Activated T-cell treated with anti-CD3 and anti-CD28 coated beads for 4 hours (primary cell): ENCODE results near the gene DOCK3.
A peak's percentile ranks its signal among the peaks of the same experiment; 100 is the strongest.
"Not testable (repeated sequence)": the region's sequence is repeated elsewhere in the genome, so short reads cannot be mapped to it uniquely, and the experiment has no call there.

Experiments used
- DNase-seq: peaks from one replicate; pipeline ENCODE4 v3.0.0-alpha.2; 2020

The DOCK3 gene

DNA sequence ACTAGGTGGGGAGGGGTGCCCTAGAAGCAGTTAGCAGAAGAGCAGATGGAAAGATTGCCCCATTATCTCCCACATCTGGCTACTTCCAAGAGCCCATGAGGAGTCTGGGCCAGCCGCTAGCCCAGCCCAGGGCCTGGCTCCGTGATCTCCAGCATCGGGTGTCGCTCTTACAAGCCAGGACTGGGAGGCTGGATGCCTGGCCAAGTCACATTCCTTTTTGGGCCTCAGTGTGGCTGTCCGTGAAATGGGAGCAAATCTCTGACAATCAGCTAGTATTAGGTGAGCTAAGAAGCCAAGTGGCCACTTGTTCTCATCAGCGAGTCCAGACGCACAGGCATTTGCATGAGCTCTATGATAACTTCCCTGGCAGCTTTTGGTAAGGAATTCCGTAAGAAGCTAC is 23.3 kb upstream of the DOCK3 start:
- no peak for DNase-seq

- DNase-seq: no peak
These were observed 22.7 kb upstream of the DOCK3 start for GRCh38 chr3:50651920-50652529.

DNA sequence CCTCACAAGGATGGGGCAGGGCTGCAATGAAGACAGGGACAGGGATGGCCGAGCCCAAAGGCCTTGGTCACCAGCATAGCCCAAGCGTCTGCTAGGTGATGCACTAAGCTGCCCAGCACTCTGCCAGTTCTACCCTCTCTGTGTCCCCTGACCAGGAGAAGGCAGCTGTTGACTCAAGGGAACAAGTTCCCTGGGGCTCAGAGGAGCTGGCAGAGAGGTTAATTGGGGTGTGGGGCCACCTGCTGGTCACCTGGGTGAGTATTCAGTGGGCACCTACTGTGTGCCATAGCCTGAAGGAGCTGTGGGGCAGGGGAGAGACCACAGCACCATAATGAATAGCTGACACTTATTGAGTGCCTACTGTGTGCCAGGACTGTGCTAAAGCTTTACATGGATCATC is 22.0 kb upstream of the DOCK3 start:
- DNase-seq: peak; percentile 38

DNA sequence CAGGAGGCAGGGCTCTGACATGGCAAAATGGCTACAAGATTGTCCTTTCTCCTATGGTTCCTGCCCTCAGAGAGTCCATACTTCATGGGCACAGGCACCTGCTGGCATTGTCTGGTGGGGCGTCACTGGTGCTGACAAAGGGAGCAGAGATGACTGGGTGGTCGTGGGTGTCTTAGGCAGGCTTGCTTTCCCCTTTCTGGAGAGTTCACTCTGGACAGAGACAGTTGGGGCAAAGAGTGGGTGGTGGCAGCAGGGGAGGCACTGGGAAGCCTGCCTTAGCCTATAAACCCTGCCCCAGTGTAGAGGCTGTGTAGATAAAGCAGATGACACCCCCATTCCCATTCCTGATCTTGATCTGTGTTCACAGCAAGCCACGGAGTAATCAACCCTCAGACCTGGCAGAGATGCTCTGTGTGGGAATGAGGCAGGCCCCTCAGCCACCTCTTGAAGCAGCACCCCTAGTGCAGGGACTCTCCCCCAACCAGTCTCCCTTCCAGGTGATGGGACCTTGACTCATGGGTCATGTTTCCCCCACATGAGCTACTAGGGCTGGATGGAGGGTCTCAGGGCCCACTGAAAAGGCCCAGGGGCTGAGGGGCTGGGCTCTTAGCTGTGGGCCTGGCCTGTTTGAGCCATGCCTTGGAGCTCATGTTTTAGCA is 20.7 kb upstream of the DOCK3 start:
- DNase-seq: no peak

DNA sequence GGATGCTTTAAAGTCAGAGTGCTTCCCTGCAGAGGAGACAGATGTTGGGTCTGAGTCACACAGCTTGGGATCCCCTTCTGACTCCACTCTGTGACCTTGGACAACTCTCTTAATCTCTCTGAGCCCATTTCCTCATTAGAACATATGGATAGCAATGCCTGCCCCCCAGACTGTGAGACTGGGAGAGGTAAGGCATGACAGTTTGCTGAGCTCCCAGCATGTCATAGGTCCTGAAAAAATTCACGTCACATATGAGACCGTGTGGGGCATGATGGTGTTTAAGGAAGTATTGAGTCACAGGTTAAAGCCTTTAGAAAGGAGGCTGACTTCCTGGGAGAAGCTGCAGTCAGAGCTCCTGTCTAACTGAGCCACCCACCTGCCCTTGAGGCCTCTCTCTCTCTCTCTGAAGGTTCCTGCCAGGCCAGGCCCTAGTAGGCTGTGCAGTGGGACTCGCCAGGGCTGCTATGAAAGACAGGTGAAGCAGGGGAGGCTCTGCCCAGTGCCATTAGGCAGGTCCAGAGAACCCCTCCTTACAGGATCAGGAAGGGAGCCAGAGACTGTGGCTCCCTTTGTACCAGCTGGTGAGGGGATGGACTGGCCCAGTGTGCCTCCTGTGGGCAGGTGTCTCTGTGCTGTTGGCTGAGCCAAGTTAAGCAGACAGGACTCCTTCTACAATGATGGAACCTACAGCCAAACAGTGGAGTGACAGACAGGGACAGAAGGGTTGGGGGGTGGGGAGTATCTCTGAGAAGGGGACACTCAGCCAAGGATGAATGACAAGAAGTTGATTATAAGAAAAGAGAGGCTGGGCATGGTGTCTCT is 19.5 kb upstream of the DOCK3 start:
- no peak for DNase-seq

DNA sequence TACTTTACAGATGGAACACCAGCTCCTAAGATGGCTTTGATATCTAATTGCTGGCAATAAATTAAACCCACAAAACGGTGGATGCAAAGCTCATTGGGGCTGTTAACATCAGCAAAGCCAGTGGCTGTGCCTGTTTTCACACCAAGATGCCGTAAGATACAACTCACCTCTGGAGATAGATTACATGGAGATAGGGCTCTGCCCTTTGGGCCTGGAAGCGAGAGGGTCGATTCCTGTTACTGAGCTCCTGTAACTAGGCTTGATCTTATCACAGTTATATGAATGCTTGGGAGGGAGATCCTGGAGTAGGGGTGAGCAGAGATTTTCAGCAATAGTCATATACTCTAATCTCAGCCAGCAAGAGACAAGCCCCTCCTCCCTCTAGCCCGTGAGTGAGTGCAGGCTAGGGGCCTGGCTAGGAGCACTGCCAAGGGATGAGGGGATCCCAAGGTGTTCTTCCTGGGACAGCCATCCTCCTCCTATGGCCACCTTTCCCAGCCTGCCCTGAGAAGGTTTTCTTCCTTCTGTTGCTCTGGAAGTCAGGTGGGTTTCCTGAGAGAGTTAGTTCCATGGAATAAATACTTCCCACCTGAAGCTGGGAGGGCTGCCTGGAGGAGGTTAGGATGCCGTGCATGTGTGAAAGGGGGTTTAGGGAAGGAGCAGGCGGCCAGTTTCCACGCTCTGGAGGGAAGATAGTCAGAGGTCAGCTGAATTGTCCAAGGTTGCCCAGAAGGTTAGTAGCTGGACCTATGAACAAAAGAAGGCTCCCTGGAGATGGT is 18.1 kb upstream of the DOCK3 start:
- no peak for DNase-seq

DNA sequence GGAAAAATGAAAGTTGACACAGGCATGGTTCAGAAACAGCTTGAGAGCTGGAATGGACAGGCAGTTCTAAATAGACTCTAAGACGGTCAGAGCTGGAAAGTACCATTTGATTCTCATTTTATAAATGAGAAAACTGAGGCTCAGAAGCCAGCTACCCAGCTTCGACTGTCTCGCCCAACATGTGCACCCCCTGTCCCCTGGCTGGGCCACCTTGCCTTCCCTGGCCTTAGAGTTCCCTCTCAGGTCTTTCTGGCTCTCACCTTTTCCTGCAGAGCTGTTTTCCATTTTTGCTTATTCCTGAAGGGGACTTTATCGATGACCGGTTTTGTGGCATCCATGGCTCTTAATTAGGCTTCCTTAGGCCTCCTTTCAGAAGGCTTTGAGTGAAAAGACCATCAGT is 17.3 kb upstream of the DOCK3 start:
- DNase-seq: no peak

DNA sequence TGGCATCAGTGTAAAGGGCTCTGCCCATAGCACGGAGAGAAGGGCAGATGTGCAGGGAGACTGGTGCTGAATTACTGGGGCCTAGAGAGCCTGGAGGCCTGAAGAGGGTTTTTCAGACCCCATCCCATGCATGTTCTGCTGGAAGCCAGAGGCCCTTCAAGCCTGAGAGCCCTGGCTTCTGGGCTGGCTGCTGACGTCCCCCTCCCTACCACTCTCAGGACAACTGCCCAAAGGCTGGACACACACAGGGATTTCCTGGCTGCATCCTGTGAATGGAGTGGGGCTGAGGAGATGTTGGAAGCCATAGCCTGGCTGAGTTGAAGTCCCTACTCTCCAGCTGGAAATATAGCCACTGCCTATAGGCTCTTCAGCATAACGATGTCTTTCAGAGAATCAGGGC is 16.9 kb upstream of the DOCK3 start:
- no peak for DNase-seq

DNA sequence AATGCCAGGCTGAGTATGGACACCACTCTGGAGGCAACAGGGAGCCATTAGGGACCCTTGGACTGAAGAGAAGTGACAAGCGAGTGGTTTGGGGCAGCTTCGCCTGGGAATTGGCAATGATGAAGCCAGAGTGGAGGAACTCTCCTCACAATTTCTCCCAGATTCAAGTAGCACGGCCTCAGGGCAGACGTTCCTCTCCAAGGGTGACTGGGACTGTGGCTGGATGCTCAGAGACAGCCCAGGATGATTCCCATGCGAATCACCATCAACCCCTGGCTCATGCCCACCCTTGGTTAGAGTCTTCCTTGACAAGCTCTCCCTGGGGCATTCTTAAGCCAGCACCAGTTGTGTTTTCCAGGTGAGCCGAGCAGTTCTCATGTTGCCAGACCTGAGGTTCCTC is 16.3 kb upstream of the DOCK3 start:
- no peak for DNase-seq

GRCh38 chr3:50658831-50659230 is 15.9 kb upstream of the DOCK3 start:
- no peak for DNase-seq

DNA sequence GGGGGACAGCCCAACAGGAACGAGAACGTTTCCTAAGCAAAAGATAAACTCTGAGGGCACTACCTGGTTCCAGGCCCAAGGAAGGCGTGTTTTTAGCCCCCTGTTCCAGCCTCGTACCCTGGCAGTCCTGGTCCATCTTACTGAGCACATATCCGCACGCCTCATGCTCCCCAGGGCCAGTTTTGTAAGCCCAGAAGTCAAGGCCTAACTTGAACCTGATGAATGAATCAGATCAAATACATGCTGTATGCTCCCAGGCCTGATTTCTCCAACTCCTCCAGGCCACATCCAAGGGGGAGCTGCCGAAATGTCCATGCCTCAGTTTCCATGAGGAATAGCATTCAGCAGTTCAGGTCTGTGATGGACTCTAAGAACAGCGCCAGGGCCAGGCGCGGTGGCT is 14.3 kb upstream of the DOCK3 start:
- no peak for DNase-seq

GRCh38 chr3:50661321-50661837 is 13.3 kb upstream of the DOCK3 start:
- DNase-seq: no peak

DNA sequence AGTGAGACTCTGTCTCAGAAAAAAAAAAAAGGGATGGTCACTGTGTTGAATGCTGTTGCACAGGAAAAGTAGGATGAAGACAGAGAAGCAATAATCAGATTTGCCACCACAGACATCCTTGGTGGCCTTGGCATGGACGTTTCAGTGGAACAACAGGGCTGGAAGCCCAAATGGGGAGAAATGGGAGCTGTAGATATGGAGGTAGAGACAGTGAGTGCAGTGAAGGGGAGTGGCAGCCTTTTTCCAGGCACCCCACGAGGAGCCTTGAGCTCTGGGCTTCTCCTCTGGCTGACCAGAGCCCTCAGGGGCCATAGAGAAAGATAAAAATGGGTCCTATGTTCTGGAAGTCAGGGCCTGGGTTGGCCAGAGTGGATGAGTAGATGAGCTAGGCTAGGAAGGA is 12.3 kb upstream of the DOCK3 start:
- DNase-seq: no peak

DNA sequence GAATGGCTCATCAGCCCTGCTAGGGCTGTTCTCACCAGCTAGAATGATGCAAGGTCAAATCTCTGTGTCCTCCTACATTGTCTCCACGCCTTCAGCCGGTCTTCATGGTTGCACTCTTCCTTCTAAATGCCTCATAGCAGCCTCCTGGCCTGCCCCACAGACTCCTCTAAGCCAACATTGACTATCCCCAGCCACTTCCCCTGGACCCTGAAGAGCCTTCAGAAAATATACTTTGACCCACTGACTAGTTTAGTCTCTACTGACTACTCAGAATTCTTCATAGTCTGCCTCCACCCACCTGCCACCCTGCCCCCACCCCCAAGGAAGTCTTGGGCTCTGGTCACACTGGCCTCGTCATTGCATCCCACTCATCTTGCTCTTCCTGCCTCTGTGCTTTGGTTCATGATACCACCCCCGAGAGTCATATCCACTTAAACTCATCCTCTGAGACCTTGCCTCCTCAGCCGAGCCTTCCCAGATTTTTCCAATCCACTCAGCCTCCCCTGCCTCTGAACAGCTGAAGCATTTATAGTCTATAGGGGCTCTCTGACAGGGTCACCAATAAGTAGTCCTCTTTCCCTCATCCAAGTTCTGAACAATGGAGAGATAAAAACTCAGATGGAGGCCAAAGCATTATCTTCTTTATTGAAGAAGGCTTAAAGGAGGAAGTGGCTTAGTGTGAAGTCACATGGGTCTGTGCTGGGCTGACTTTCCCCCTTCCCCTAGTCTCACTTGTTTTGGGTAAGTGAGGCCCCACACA is 9.5 kb upstream of the DOCK3 start:
- DNase-seq: no peak

DNA sequence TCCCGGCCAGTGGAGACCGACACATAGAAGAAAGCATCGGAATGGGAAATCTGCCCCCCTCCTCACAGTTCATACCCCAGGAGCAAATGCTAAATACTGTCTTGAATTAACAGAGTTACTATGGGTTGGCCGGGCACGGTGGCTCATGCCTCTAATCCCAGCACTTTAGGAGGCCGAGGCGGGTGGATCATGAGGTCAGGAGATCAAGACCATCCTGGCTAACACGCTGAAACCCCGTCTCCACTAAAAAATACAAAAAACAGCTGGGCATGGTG is 8.9 kb upstream of the DOCK3 start:
- not testable (repeated sequence) for DNase-seq

DNA sequence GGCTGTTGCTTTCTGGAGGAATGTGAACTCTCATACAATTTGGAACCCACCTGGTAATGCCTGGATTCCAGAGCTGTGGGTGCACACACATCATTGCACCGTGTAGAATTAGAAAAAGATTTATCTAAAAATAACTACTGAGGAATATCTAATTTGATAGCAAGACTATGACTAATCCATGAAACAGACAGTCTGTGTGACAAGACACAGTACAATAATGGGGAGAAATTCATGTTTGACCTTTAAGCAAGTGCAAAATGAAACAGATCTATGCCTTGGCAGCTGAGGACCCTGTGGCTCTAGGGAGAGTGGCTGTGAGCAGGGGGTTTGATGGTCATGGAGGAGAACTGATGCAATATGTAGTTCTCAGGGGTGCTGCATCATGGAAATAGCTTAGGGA is 7.9 kb upstream of the DOCK3 start:
- DNase-seq: no peak

GRCh38 chr3:50671331-50671730 is 3.4 kb upstream of the DOCK3 start:
- DNase-seq: no peak

DNA sequence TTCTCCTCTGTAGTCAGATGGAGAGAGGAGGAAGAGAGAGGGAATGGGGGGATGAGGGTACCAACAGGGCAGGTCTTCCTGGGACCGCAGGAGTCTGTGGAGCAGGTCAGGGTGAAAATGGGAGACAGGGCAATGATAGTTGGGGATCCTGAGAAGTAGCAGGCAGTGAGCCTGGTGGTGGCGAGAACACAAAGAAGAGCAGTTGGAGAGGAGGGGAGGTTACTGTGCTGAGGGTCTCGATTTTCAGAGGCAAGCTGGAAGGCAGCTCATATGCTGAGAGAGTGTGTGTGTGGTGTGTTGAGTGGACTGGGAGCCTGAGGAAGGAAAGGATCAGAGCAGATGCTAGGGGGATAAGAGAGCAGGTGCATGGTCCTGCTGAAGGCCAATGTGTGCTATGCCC is 2.1 kb upstream of the DOCK3 start:
- DNase-seq: no peak

DNA sequence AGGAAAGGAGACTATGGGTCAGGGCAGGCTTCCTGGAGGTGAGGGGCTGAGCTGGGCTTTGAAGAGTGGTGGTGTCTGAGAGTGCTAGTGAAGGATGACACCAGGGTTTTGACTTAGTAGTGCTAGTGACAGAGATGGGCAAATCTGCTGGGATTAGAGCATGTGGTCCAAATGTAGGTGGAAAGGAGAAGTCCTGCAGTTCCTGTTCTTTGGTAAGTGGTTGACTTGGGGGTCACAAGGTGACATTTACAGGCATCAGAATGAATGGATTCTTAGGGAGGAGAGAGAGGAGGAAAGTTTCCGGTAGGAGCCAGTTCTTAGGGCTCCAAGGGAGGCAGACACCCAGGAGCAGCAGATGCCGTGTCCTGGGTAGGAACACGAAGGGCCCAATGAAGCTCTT is 796 bp upstream of the DOCK3 start:
- no peak for DNase-seq

DNA sequence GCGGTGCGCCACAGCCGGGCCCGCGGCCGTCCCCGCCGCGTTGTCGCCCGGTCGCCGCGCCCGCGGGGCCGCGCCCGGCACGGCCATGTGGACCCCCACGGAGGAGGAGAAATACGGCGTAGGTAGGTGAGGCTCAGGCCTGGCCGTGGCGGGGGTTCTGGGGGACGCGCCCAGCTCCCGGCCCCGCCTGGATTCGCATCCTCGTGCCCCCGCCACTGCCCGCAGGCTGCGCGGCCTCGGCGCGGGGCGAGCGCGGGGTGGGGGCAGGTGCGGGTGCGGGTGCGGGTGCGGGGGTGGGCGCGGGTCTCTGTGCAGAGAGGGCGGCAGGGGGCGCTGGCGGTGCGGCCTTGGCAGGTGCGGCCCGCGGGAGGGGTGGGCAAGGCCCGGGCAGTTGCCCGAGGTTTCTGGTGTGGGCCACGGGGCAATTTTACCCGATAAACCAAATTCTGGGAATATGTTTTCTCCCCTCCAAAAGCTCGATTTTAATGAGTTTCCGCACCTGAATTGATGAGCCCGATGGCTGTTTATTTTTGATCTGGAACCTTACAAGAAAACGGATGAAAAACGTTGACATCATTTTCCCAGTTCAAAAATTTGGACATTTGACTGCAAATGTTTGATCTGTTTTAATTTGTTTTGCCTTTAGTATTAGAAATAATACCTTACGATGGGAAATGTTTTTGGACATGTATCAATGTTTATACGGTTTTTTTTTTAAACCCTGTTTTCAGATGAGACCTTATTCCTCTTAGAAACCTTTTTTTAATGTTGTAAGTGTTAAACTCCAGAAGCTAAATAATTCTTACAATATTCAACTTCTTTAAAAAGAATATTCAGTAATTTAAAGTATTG is 678 bp downstream of the DOCK3 start:
- DNase-seq: peak; percentile 50

GRCh38 chr3:50676031-50676705 is 1.4 kb downstream of the DOCK3 start:
- DNase-seq: no peak
